ENCODE results near the gene FAM20A. TPM values are rescaled to one million over a fixed set of nuclear protein-coding genes. Genes with fewer than 3 reads are reported as not detected.

The FAM20A gene
- total RNA-seq, 3 donors from 2014 or later = 1.9 to 6.1 (median 5.8) TPM

DNA sequence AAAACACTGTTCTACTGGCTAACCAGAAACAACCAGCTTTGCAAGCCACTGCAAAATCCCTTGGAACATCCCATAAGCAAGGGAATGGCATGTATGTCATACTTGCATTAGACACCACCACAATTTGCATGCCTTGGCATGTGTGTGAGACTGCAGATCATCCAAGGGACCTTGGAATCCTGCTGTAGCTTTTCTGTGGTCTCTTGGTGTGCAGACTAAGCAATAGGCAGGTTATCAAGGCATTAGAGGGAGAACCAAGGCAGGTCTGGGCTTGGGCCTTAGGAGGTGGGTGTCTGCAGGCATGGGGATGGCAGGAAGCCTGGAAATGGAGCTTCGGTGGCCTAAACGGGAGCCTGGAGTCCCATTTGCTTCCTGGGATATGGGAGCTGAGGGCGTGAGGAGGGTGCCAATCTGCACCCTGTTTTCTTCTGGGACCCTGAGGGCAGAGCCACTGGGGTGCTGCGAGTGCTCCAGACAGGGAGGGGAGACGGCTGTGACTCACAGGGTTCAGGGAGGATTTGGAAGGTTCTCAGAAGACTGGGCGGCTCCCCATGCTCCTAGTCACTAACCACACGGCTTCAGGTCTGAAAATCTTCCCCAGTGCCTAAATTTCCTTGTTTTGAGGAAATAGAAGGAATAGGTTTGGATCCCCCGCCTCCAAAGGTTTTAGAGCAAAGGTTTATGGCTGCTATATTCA lies 36.6 kb downstream of the FAM20A start:
- H3K4me3 ChIP-seq = no peak overlapping the region
- ATAC-seq (no peak), DNase-seq (no peak)
- no peaks in the 10 kb centered on the region for H3K36me3 ChIP-seq (ENCODE audit: low read depth)
- H3K4me1 ChIP-seq (ENCODE audit: low read depth) = no peaks in the 10 kb centered on the region
- TF ChIP-seq, protein P1, sequence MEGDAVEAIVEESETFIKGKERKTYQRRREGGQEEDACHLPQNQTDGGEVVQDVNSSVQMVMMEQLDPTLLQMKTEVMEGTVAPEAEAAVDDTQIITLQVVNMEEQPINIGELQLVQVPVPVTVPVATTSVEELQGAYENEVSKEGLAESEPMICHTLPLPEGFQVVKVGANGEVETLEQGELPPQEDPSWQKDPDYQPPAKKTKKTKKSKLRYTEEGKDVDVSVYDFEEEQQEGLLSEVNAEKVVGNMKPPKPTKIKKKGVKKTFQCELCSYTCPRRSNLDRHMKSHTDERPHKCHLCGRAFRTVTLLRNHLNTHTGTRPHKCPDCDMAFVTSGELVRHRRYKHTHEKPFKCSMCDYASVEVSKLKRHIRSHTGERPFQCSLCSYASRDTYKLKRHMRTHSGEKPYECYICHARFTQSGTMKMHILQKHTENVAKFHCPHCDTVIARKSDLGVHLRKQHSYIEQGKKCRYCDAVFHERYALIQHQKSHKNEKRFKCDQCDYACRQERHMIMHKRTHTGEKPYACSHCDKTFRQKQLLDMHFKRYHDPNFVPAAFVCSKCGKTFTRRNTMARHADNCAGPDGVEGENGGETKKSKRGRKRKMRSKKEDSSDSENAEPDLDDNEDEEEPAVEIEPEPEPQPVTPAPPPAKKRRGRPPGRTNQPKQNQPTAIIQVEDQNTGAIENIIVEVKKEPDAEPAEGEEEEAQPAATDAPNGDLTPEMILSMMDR (IDR thresholded peaks at IDR 0.05) = no peak
- H3K9me3 ChIP-seq = no peaks in the 10 kb centered on the region
- intact Hi-C loops (cut with DNase I, micrococcal nuclease) = no loop called here

DNA sequence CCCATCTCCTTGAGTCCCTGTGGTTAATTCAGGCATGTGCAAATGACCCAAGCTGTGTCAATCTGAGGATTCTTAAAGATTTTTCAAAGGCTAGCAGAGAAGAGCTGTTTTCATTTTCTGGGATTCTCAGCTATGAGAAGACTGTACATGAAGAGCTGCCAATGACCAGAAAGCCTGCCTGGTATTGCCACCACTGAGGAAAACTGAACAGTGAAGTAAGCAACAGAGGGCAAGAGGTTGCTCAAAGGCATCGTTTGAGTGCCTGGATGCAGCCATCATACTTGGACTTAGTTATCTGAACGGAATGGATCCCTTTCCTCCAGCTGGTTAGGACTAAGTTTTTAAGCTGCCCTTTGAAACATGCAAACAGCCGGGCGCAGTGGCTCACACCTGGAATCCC lies 38.4 kb downstream of the FAM20A start:
- TF ChIP-seq, protein P1 (IDR thresholded peaks at IDR 0.05) = no peak
- intact Hi-C loops (cut with DNase I, micrococcal nuclease) = no loop called here

DNA sequence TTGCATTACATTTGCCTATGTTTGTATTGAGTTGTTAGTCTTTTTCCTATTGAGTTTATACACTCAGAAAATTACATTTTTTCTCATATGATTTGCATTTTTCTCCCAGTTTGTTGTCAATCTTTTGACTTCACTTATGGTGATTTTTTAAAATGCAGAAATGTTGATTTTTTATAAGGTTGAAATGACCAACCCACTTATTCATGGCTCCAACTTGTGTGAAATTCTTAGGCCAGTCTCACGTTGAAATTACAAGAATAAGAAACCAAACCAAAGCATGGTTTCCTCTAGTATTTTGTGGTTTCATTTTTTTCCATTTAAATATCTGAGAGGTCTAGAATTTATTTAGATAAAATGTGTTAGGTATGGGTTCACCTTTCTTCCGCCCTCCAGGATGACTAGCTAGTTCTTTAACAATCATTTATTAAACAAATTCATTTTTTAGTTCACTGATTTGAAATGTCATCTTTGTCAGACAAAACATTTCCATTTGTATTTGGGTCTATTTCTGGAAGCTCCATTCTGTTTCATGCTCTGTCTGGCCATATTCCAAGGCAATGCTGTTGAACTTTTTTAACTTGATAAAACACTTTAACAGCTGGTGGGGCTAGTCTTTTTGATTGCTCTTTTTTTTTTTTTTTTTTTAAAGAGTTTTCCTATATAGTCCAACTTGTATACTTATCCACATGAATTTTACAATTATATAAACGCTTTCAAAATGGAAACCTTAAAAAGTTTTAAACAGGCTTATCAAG lies 40.0 kb downstream of the FAM20A start:
- Histone ChIP-seq H3K4me3 (no peak overlapping the region), H3K36me3 (ENCODE audit: low read depth) (no peaks in the 10 kb centered on the region), H3K9me3 (no peaks in the 10 kb centered on the region), H3K4me1 (ENCODE audit: low read depth) (no peaks in the 10 kb centered on the region)
- TF ChIP-seq, protein P1 (IDR thresholded peaks at IDR 0.05) = no peak
- intact Hi-C loops (cut with DNase I, micrococcal nuclease) = no loop called here
- DNase-seq (no peak), ATAC-seq (no peak)

More for the DNA sequence above, 38.4 kb downstream of the FAM20A start:
- ATAC-seq (no peak), DNase-seq (no peak)
- no peaks in the 10 kb centered on the region for H3K36me3 ChIP-seq (ENCODE audit: low read depth)
- no peak overlapping the region for H3K4me3 ChIP-seq
- H3K9me3 ChIP-seq = no peaks in the 10 kb centered on the region
- no peaks in the 10 kb centered on the region for H3K4me1 ChIP-seq (ENCODE audit: low read depth)

DNA sequence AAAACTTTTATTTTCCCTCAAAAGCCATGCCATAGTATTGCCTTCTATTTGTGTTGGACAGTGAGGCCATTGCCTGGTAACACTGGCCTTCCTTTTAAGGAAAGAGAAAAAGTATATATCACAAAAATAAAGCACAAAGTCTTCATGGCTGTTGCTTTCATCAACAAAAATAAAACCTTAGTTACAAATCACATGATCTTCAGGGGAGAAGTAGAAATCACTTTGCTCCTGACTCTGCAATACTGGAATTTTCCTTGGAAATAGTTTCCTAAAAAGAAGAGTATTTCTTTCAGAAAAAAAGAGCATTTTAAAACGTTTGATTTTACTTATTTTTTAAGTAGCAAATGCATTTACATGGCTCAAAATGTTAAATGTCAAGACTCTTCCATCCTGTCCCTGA lies 41.9 kb downstream of the FAM20A start:
- ATAC-seq = no peak
- TF ChIP-seq, protein P1 (IDR thresholded peaks at IDR 0.05) = no peak
- no peak for DNase-seq
- Histone ChIP-seq H3K4me1 (ENCODE audit: low read depth) (no peaks in the 10 kb centered on the region), H3K9me3 (no peaks in the 10 kb centered on the region), H3K36me3 (ENCODE audit: low read depth) (no peaks in the 10 kb centered on the region), H3K4me3 (no peak overlapping the region)
- intact Hi-C loops (cut with DNase I, micrococcal nuclease) = no loop called here

DNA sequence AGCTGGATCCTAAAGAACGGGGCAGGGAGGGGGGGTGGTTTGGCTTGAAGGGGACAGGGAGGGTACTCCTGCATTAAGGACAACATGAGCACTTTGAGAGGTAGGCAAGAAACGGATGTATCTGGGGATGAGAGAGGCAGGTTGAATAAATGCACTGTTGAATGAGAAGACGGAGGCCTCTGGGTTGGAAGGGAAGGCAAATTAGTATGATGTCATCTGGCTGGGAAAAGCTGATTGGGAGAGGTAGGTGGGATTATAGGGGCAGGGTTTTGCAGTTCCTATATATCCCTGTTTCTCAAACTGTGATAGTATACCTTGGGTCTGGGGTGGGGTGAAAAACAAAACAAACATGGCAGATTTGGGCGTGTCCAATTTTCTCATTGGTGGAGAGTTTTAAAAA lies 44.6 kb downstream of the FAM20A start:
- H3K9me3 ChIP-seq = no peaks in the 10 kb centered on the region

More for the DNA sequence above, 44.6 kb downstream of the FAM20A start:
- no peak overlapping the region for H3K4me3 ChIP-seq
- H3K4me1 ChIP-seq (ENCODE audit: low read depth) = no peaks in the 10 kb centered on the region
- DNase-seq = no peak
- TF ChIP-seq, protein P1 (IDR thresholded peaks at IDR 0.05) = no peak
- ATAC-seq = no peak
- intact Hi-C loops (cut with DNase I, micrococcal nuclease) = no loop called here
- no peaks in the 10 kb centered on the region for H3K36me3 ChIP-seq (ENCODE audit: low read depth)

Data from mucosa of descending colon (tissue), 3 donors.